Ascending aorta (tissue), 2 donors: ENCODE measurements around the gene DRC1. TPM values are rescaled to one million over a fixed set of nuclear protein-coding genes. Genes with fewer than 3 reads are reported as not detected.

Source experiments
- DNase-seq, 2 donors: peaks; one replicate each; pipeline ENCODE4 v3.0.0-alpha.2; 2019; ENCODE audit warnings: low spot score in 2 of 2
- H3K27ac ChIP-seq, 2 donors: fragments of 200-600 bp; sonication (generic); one replicate each; pipeline ENCODE4 v1.5.1; 2016 to 2017; ENCODE audit warnings: mild to moderate bottlenecking in 1 of 2
- H3K27me3 ChIP-seq: fragments of 200-600 bp; sonication (generic); one replicate; pipeline ENCODE4 v1.5.1; 2017
- H3K36me3 ChIP-seq, 2 donors: fragments of 200-600 bp; sonication (generic); one replicate each; pipeline ENCODE4 v1.5.1; 2016
- H3K4me1 ChIP-seq, 2 donors: fragments of 200-600 bp; sonication (generic); one replicate each; pipeline ENCODE4 v1.5.1; 2016 to 2017; ENCODE audit warnings: mild to moderate bottlenecking in 1 of 2
- H3K4me3 ChIP-seq, 2 donors: fragments of 200-600 bp; sonication (generic); one replicate each; pipeline ENCODE4 v1.5.1; 2016 to 2017; ENCODE audit warnings: mild to moderate bottlenecking in 1 of 2
- H3K9me3 ChIP-seq, 2 donors: fragments of 200-600 bp; sonication (generic); one replicate each; pipeline ENCODE4 v1.5.1; 2016
- CTCF ChIP-seq, 3 experiments: fragments of 200-600 bp in 2 of 3; fragments of 450-650 bp in 1 of 3; sonication (generic) in 2 of 3; IDR thresholded peaks; one replicate each; pipeline ENCODE4 v1.5.1; 2016 to 2019; ENCODE audit warnings: antibody characterized with exemption in 3 of 3, mild to moderate bottlenecking in 1 of 3, moderate library complexity in 1 of 3
- intact Hi-C: fragments of 100-400 bp; cut with DNase I; formaldehyde crosslinking; loops from one replicate; pipeline ENCODE4 v1.15.1; 2023
- total RNA-seq: library from RNA; depleted of rRNA; stranded (reverse); fragments of >200 nt; gene quantifications from one replicate; pipeline ENCODE4 v1.1.0, GENCODE V29; 2016

The DRC1 gene
- total RNA-seq, 1 donor from 2014 or later = not detected

- DNase-seq = no peak
Observed at GRCh38 chr2:26429779-26430578, 28.3 kb downstream of the DRC1 start.

GRCh38 chr2:26430826-26431225 lies 29.1 kb downstream of the DRC1 start:
- no peak for TF ChIP-seq CTCF (IDR thresholded peaks at IDR 0.05)
- Histone ChIP-seq H3K4me1 (no peaks in the 10 kb centered on the region), H3K4me3 (no peak overlapping the region), H3K9me3 (no peaks in the 10 kb centered on the region), H3K27me3 (no peaks in the 10 kb centered on the region), H3K27ac (no peak overlapping the region), H3K36me3 (no peaks in the 10 kb centered on the region)
- intact Hi-C loops = no loop called here
- no peak for DNase-seq

More at GRCh38 chr2:26429779-26430578, 28.3 kb downstream of the DRC1 start:
- Histone ChIP-seq H3K9me3 (no peaks in the 10 kb centered on the region), H3K4me3 (no peak overlapping the region), H3K27ac (no peak overlapping the region), H3K27me3 (no peaks in the 10 kb centered on the region), H3K4me1 (no peaks in the 10 kb centered on the region), H3K36me3 (no peaks in the 10 kb centered on the region)
- TF ChIP-seq CTCF (IDR thresholded peaks at IDR 0.05) = no peak
- intact Hi-C loops = no loop called here

- no peak for DNase-seq
Observed at GRCh38 chr2:26432363-26432762, 30.6 kb downstream of the DRC1 start.

GRCh38 chr2:26432859-26433258 lies 31.1 kb downstream of the DRC1 start:
- intact Hi-C loops = no loop called here
- no peaks in the 10 kb centered on the region for H3K36me3 ChIP-seq
- H3K27me3 ChIP-seq = no peaks in the 10 kb centered on the region
- no peak for DNase-seq
- no peak for TF ChIP-seq CTCF (IDR thresholded peaks at IDR 0.05)
- no peak overlapping the region for H3K4me3 ChIP-seq
- H3K9me3 ChIP-seq = no peaks in the 10 kb centered on the region
- no peak overlapping the region for H3K27ac ChIP-seq
- H3K4me1 ChIP-seq = no peaks in the 10 kb centered on the region

More at GRCh38 chr2:26432363-26432762, 30.6 kb downstream of the DRC1 start:
- Histone ChIP-seq H3K9me3 (no peaks in the 10 kb centered on the region), H3K27ac (no peak overlapping the region), H3K4me1 (no peaks in the 10 kb centered on the region), H3K27me3 (no peaks in the 10 kb centered on the region), H3K4me3 (no peak overlapping the region), H3K36me3 (no peaks in the 10 kb centered on the region)
- TF ChIP-seq CTCF (IDR thresholded peaks at IDR 0.05) = no peak
- intact Hi-C loops = no loop called here

- H3K27ac ChIP-seq = no peak overlapping the region
- intact Hi-C loops = no loop called here
- TF ChIP-seq CTCF (IDR thresholded peaks at IDR 0.05) = no peak
Observed at GRCh38 chr2:26435106-26435505, 33.4 kb downstream of the DRC1 start.

More at GRCh38 chr2:26435106-26435505, 33.4 kb downstream of the DRC1 start:
- no peaks in the 10 kb centered on the region for H3K27me3 ChIP-seq
- no peak for DNase-seq
- H3K9me3 ChIP-seq = no peaks in the 10 kb centered on the region
- no peaks in the 10 kb centered on the region for H3K4me1 ChIP-seq
- no peak overlapping the region for H3K4me3 ChIP-seq
- no peaks in the 10 kb centered on the region for H3K36me3 ChIP-seq
